GM19328 (cell line): Measurements from ENCODE around the gene PPTC7.

ENCODE experiments used
- ATAC-seq: cut with Tn5 transposase; IDR thresholded peaks from one replicate; pipeline ENCODE4 v1.9.1; 2021; ENCODE audit warnings: mild to moderate bottlenecking, moderate library complexity; ENCODE audit not compliant: unreplicated experiment

The PPTC7 gene

DNA sequence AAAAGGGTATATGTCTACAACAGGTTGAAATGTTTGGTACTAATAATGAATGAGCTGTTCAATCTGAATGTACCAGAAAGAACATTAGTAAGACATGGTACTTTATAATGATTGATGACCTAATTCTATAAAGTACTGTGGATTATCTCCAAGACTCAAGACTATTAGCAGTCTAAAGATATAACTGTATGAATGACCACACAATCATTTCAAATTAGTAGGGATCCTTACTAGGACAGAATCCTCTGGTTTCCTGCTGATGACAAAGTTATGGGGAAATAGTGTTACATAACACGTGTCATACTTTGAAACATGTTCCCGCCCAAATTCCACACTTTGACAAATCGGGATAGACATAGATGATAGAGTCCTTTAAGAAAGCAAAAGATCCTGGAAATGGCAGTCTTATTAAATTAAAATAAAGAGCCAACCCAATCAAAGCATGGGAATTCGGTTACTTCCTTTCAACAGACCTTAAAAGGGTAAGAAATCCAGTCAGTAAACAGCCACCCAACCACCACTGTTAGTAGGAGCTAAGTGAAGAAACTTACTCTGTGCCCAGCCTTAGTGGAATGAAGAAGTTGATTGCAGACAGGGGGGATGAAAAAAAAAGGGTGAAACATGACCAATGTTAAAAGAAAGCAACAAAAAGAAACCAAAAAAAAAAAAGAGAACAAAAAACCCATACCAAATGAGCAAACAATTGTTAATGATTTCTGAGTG, 84.0 kb downstream of the PPTC7 start:
- no peak for ATAC-seq
